GM06990 (cell line): ENCODE results near the gene SUSD1.
A peak's percentile ranks its signal among the peaks of the same experiment; 100 is the strongest.

Experiments
- DNase-seq: peaks from one replicate; pipeline ENCODE4 v3.0.0-alpha.2; 2011; ENCODE audit not compliant: insufficient read length; ENCODE audit errors: extremely low read depth
- H3K27me3 ChIP-seq: replicated peaks from 2 replicates; pipeline ENCODE4 v1.6.0; 2011; ENCODE audit warnings: low read length; ENCODE audit not compliant: control insufficient read depth, insufficient read depth
- H3K36me3 ChIP-seq: 2 replicates; pipeline ENCODE4 v1.5.1; 2011; ENCODE audit warnings: low read length; ENCODE audit not compliant: control insufficient read depth, insufficient read depth
- H3K4me3 ChIP-seq: replicated peaks from 2 replicates; pipeline ENCODE4 v1.5.1; 2011; ENCODE audit warnings: low read depth, mild to moderate bottlenecking, control low read depth, low read length
- TF ChIP-seq, protein P1 (sequence below): IDR thresholded peaks from 2 replicates; pipeline ENCODE4 v1.5.1; 2011; ENCODE audit warnings: low read length, control low read depth, mild to moderate bottlenecking, inconsistent platforms; ENCODE audit not compliant: insufficient read depth, poor library complexity, severe bottlenecking

The SUSD1 gene

DNA sequence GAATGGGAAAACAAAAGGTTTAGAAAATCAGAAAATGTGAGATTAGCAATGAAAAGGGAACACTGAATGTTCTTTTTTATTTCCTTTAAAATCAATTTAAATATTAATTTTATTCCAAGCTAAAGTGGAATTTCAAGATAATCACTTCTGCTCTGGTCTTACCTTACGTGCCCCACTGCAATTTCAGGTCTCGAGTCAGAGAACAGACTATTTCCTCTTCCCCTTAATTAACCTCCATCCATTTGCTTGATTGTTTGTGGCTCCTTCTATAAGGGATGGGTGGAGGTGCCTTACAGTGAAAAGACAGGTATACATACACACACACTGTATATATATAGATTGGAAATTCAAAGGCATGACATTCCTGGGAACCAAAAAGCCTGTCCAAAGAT lies 137.1 kb downstream of the SUSD1 start:
- no peaks in the 10 kb centered on the region for H3K27me3 ChIP-seq
- TF ChIP-seq, protein P1, sequence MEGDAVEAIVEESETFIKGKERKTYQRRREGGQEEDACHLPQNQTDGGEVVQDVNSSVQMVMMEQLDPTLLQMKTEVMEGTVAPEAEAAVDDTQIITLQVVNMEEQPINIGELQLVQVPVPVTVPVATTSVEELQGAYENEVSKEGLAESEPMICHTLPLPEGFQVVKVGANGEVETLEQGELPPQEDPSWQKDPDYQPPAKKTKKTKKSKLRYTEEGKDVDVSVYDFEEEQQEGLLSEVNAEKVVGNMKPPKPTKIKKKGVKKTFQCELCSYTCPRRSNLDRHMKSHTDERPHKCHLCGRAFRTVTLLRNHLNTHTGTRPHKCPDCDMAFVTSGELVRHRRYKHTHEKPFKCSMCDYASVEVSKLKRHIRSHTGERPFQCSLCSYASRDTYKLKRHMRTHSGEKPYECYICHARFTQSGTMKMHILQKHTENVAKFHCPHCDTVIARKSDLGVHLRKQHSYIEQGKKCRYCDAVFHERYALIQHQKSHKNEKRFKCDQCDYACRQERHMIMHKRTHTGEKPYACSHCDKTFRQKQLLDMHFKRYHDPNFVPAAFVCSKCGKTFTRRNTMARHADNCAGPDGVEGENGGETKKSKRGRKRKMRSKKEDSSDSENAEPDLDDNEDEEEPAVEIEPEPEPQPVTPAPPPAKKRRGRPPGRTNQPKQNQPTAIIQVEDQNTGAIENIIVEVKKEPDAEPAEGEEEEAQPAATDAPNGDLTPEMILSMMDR: no peak

DNA sequence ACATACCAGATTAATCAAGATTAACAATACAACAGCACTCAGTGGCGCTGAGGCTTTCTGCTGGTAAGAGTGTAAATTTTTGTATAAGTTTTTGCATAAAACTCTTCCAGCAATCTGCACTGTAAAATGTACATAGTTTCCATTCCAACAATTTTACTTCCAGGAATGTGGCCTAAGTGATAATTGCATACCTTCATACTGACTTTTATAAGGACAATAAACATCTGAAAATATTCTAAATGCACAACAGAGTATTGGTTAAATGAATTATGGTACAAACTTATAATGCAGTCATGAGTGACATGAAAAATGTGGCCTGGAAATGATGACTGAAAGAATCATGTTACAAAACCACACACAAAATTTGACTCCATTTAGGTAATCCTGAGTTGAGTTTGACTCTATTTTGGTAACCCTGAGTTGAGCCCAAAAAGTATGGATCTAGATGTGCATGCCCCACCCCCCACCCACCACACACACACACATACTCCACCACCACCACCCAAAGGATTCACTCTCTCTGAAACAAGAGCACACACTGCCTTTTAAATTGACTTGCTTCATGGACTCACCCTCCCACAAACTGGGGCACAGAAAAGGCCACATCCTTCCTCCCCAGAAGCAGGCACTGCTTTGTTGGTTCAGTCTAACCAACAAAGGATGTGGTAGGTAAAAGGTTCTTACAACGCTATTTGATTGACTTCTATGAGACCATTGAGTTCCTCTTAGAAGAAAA lies 137.6 kb downstream of the SUSD1 start:
- H3K36me3 ChIP-seq: peaks cover 3% of the 10 kb centered on the region
- TF ChIP-seq, protein P1: no peak
- peak; percentile 85 for DNase-seq
- 0 out of 2 replicates have a peak overlapping the region, but pooled peaks have one; percentile 3 for H3K4me3 ChIP-seq
- H3K27me3 ChIP-seq: no peaks in the 10 kb centered on the region

More for the DNA sequence above, 137.1 kb downstream of the SUSD1 start:
- Histone ChIP-seq H3K36me3 (peaks cover 3% of the 10 kb centered on the region), H3K4me3 (no peak overlapping the region; the same call in 1 of the 2 replicates)
- no peak for DNase-seq

DNA sequence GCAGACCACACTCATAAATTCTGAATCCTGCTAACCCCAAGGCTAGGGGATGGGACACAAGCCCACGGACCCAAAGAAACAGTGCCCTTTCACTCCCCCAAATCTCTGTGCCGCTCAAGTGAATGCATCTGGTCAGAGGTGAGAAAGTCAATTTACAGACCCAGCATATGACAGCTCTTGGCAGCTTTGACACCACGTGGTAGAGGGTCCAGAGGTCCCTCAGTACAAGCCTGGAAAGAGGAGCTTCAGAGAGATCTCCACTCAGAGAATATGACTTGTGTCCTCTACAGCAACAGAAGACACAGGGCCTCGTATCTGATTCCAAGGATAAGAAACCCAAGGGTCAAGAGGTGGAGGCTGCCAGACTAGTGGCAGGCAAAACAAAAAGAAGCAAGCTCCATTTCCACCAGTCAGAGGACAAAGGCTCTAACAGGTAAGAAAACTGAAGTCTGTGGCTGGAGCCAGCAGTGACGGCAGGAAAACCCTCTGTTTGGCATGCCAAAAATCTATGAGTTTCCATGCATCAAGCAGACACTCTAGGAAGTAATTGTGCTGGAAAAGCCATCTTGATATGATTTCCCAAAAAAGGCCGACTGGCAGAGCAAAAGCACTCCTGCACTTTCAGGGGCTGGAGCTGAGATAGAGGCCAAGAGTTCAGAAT lies 139.8 kb downstream of the SUSD1 start:
- TF ChIP-seq, protein P1: no peak
- H3K4me3 ChIP-seq: no peak overlapping the region
- H3K36me3 ChIP-seq: peaks cover 3% of the 10 kb centered on the region

DNA sequence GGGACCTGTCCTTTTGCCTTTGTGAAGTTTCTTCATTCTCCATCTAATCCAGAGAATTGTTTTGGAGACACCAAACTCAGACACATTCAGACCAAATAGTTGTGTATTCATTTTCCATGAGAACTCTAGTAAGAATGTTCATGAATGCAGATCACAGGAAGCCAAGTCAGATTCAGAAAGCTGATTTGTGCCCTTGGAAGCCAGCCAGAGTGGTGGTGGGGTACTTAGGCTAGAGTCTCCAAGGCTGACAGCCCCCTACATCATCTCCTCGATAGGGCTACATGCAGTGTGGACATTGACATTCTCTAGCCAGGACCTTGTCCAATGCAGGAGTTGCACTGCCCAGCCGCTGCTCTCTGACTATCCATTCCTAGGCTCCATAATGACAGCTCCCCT lies 140.9 kb downstream of the SUSD1 start:
- Histone ChIP-seq H3K4me3 (no peak overlapping the region), H3K27me3 (no peaks in the 10 kb centered on the region), H3K36me3 (no peaks in the 10 kb centered on the region)
- no peak for DNase-seq
- TF ChIP-seq, protein P1: no peak

More for the DNA sequence above, 139.8 kb downstream of the SUSD1 start:
- DNase-seq: no peak
- H3K27me3 ChIP-seq: no peaks in the 10 kb centered on the region

DNA sequence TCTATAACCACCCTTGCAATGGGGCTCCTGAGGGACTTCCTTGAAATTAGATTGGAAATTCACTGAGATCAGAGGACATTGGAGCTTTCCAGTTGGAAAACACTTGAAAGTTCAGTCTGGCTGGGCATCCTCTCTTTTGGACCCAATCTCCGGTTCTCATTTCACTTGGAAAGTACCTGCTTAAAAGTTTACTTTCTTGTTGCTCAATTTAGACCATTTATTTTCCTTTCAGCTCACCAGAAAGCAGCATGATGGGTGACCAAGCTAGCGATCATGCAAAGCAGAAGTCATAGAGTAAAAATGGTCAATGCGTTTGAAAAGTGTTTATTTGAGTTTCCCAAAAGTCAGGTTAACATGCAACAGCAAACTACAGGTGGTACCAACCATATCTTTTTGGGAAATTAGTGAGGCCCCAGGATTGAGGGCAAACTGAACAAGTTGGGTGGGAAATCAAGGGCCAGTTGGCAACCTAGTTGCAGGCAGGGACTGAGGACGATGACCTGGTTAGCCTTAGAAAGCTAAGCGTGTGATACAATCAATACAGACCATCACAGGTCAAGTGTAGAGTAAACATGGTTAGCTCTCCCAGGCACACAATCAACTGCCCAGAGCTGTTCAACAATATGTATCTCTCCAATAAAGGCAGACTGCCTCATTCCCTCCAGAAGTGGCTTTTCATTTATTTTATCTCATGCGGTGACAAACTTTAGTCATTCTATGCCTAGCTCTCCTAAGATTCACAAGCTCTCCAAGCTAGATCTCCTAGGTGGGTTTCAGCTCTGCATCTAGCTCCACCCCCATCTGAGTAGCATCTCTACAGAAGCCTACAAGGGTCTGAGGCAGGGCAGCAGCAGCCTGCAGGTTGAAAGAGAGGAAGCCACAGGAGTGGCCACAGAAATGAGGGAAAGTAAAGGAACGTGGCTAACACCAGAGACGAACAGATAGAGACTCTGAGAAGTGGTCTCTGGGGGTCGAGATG lies 141.6 kb downstream of the SUSD1 start:
- Histone ChIP-seq H3K36me3 (no peaks in the 10 kb centered on the region), H3K4me3 (0 out of 2 replicates have a peak overlapping the region, but pooled peaks have one; percentile 7), H3K27me3 (no peaks in the 10 kb centered on the region)
- TF ChIP-seq, protein P1: no peak
- no peak for DNase-seq
